Prostate gland (tissue), 2 donors: ENCODE measurements around the gene ELMOD2.

Experiments used
- CTCF ChIP-seq, 4 experiments: fragments of 200-600 bp in 2 of 4; fragments of 450-650 bp in 2 of 4; sonication (generic) in 2 of 4; IDR thresholded peaks; 1 replicate in 3 of 4; 2 replicates in 1 of 4; pipeline ENCODE4 v1.5.1; 2016 to 2019; ENCODE audit warnings: antibody characterized with exemption in 4 of 4, mild to moderate bottlenecking in 2 of 4, moderate library complexity in 2 of 4
- POLR2A ChIP-seq: fragments of 450-650 bp; IDR thresholded peaks from one replicate; pipeline ENCODE4 v1.6.1; 2016; ENCODE audit warnings: antibody characterized with exemption, mild to moderate bottlenecking
- POLR2AphosphoS5 ChIP-seq: sonication (generic); formaldehyde crosslinking; IDR thresholded peaks from one replicate; pipeline ENCODE4 v1.6.1; 2017; ENCODE audit warnings: antibody characterized with exemption

GRCh38 chr4:140571620-140572019 is 47.7 kb downstream of the ELMOD2 start:
- TF ChIP-seq CTCF (IDR thresholded peaks at IDR 0.05) (no peak), POLR2A (no peak), POLR2AphosphoS5 (no peak)
